Panc1 (cell line): ENCODE data around the gene MICAL2.

Experiments
- POLR2AphosphoS5 ChIP-seq: IDR thresholded peaks from 2 replicates; pipeline ENCODE4 v1.6.1; 2012; ENCODE audit warnings: mild to moderate bottlenecking, low read depth, low read length, moderate library complexity
- TF ChIP-seq, protein P1 (sequence below): fragments of 450-650 bp; IDR thresholded peaks from 2 replicates; pipeline ENCODE4 v1.5.1; 2017; ENCODE audit warnings: mild to moderate bottlenecking

DNA sequence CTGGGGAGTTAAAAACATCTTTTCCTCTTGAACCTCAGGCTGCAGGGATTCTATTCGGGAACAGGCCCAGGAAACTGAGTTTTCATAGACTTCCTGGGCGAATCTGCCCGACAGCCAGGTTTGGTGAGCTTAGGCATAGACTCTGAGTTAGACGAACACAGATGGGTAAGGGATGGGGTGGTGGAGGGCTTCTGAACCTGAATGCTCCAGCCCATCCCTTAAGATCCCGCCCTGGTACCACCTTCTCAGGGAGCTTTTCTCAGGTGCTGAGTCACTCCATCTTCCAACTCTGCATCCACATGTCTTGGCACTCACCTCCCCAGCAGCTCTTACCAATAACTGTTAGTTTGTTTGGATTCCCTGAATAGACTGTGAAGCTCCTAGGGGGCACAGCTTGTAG, 37.4 kb downstream of the MICAL2 start:
- TF ChIP-seq, protein P1, sequence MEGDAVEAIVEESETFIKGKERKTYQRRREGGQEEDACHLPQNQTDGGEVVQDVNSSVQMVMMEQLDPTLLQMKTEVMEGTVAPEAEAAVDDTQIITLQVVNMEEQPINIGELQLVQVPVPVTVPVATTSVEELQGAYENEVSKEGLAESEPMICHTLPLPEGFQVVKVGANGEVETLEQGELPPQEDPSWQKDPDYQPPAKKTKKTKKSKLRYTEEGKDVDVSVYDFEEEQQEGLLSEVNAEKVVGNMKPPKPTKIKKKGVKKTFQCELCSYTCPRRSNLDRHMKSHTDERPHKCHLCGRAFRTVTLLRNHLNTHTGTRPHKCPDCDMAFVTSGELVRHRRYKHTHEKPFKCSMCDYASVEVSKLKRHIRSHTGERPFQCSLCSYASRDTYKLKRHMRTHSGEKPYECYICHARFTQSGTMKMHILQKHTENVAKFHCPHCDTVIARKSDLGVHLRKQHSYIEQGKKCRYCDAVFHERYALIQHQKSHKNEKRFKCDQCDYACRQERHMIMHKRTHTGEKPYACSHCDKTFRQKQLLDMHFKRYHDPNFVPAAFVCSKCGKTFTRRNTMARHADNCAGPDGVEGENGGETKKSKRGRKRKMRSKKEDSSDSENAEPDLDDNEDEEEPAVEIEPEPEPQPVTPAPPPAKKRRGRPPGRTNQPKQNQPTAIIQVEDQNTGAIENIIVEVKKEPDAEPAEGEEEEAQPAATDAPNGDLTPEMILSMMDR, result no peak
- no peak for TF ChIP-seq POLR2AphosphoS5
